HG03342 (cell line): Measurements from ENCODE around the gene COL4A3.
A peak's percentile ranks its signal among the peaks of the same experiment; 100 is the strongest.
"Not testable (repeated sequence)": the region's sequence is repeated elsewhere in the genome, so short reads cannot be mapped to it uniquely, and the experiment has no call there.

Experiments
- ATAC-seq: cut with Tn5 transposase; IDR thresholded peaks from one replicate; pipeline ENCODE4 v1.9.1; 2021; ENCODE audit warnings: mild to moderate bottlenecking, moderate library complexity; ENCODE audit not compliant: unreplicated experiment

The COL4A3 gene

DNA sequence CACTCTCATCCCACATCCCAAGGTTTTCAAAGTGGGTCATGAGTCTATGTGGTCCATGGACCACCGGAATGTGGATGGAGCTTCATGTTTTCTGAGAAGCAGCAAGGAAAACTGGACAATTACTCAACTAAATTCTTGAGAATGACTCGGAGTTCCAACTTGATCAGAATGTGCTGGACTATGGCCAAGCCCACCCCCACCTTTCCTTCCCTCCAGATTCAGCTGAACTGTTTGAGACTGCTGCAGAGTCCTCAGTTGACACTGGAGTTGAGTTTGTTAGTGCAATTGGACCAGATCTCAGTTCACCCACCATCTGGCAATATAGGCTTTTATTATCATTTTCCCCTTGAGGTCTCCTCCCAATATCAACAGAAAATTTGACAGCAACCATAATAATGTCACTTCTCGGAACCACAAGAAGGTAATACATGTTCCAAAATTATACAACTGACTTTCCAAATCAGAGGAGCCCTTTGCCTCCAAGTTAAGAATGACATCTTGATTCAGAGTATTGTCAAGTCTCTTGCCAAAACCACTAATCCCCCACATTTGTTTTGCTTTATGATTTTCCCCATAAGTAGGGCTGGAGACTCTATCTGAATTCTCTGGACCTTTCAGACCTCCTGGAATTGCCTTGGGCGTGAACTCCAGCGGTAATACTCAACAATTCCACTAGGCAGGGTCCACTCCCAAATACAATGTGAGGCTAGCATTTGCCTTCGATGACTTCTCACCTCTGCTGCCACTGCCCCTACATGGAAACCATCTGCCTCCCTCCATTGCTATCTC is 9.2 kb upstream of the COL4A3 start:
- ATAC-seq, result no peak

GRCh38 chr2:227160164-227160563 is 4.3 kb upstream of the COL4A3 start:
- ATAC-seq, result no peak

GRCh38 chr2:227161947-227162346 is 2.5 kb upstream of the COL4A3 start:
- ATAC-seq, result no peak

DNA sequence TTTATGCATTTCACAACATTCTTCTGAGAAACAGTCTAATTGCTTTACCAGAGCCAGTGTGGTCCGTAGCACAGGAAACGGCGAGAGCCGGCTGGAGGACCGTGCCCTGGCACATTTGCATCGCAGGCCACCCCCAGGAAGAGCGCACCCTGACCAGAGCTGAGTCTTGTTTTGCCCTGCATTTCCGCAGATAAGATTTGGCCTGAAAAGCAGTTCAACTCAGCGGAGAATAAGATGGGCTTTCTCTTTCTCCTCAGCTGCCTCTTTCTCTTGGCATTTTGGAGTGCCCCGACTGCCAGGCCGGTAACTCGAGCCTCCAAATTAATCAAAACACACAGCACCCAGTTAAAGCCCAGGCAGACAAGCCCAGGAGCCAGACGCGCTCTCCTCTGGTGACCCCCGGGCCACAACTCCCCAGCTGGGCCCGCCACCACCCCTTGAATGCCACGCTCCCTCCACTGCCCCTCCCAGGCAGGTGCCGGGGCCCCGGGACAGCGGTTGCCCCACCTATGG is 883 bp upstream of the COL4A3 start:
- ATAC-seq, result peak; percentile 65

DNA sequence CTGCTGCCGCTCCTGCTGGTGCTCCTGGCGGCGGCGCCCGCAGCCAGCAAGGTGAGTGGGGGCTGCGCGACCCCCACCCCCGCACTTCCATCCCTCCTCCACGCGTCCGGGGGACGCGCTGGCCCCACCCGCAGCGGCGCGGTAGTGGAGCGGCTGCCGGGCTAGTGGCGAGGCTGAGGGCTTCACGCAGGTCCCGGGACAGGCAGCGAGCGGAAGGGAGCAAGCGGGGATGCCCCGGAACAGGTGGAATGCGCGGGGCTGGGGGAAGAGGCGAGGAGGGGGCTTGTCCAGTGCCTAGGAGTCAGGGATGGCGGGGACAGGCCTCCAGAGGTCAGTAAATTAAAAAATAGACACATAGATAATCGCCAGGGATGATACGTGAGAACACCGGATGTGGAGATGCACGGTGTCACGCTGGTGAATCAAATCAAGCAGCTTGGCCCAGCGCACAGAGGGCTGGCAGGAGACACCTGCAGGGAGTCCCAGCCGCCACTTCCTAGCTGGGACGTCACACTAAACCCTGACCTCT is 403 bp downstream of the COL4A3 start:
- peak; percentile 72 for ATAC-seq

- not testable (repeated sequence) for ATAC-seq
Observed at GRCh38 chr2:227171779-227172178, 7.4 kb downstream of the COL4A3 start.

GRCh38 chr2:227177592-227178336 is 13.3 kb downstream of the COL4A3 start:
- no peak for ATAC-seq

DNA sequence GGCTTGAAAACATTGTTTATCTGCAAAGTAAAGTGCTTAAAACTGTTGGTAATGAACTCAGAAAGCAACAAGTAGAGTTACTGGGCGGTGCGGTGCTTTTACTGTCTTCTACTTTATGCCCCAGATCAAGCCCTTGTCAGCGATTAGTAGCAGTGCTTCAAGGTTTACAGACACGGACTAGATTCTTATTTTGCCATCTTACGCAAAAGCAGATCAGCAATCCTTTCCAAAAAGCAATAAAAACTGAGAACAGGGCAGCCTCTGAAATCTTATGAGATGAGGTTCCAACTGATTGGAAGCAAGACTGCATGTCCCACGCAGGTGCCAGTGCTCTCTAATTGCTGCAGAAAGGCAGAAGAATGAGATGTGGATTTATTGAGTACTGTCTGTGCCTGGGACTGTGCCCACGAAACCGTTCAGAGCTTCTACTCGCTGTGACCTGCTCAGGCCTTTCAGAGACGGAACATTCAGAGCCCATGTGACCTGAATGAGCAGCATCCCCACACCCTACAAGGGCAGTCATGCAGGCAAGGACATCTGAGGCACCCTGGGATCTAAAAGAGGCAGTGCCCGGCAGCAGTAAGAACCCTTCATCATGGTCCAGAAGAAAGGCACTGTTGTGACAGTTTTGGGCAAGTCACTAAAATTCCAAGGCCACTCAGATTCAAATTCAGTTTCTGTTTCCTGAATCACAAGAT is 15.7 kb downstream of the COL4A3 start:
- no peak for ATAC-seq

DNA sequence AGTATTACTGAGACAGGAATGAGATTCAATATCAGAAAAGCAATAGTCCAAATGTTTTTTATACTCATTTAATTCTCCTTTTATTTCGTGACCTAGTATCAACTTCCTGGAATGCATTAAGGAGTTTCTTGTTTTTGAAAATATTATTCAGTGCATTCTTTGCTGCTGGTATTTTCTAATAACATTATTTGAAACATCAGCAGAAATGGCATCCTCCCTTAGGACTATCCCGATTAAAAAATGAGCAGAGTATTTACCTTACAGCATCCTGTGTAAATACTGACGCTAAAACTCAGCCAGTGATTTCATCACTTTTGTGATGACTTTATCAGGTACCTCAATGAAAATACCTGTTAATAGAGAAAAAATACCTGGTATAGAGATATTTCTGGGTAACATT is 16.3 kb downstream of the COL4A3 start:
- no peak for ATAC-seq

- ATAC-seq, result no peak
Observed at GRCh38 chr2:227182765-227183164, 18.3 kb downstream of the COL4A3 start.

GRCh38 chr2:227183657-227184367 is 19.4 kb downstream of the COL4A3 start:
- no peak for ATAC-seq

DNA sequence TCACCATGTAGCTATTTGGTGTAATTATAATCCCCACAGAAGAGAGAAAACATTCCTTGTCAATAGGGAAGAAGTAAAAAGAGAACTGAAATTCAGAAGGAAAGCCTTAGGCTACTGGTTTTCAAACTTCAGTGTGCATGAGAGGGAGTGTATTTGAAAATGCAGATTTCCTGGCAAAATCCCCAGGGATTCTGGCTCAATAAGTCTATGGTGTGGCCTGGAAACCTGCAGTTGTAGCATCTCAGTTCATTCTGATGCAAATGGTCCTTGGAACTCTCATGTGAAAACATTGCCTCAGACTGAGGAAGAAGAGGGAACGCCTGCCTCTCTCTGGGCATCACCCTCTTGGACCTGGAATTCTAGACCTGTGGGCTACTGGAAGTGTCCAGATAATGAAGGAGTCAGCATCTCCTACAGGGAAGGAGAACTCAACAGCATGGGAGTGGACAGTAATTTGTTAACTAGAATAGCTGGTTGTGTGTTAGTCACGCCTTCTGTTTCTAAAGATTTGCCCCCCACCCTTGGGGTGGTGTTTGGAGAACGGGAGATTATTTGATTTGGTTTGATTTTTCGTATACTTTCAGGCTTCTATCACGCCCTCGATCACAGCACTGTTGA is 21.3 kb downstream of the COL4A3 start:
- ATAC-seq, result no peak

GRCh38 chr2:227186751-227187150 is 22.3 kb downstream of the COL4A3 start:
- no peak for ATAC-seq

- ATAC-seq, result peak; percentile 94
Observed at GRCh38 chr2:227188292-227188691, 23.9 kb downstream of the COL4A3 start.

GRCh38 chr2:227191367-227191766 is 26.9 kb downstream of the COL4A3 start:
- ATAC-seq, result no peak

GRCh38 chr2:227192491-227192890 is 28.1 kb downstream of the COL4A3 start:
- no peak for ATAC-seq

DNA sequence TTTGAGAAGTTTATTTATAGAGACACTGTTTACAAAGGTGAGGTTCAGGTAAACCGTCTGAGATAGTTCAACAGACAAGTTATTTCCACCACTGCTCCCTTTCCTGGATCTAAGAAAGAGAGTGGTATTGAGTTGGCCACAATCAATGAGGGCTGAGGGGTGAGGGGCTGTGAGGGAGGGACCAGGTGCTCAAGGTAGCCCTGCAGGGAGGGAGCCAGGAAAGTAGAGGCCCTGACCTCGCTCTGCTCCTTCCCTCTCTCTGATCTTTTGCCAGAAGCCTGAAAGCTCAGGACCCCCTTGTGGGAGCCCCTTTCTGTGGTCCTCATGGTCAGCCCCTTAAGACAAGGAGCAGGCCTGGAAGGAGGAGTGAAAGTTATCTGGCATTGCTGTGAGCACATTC is 29.8 kb downstream of the COL4A3 start:
- ATAC-seq, result no peak

- no peak for ATAC-seq
Observed at GRCh38 chr2:227198866-227199265, 34.4 kb downstream of the COL4A3 start.

DNA sequence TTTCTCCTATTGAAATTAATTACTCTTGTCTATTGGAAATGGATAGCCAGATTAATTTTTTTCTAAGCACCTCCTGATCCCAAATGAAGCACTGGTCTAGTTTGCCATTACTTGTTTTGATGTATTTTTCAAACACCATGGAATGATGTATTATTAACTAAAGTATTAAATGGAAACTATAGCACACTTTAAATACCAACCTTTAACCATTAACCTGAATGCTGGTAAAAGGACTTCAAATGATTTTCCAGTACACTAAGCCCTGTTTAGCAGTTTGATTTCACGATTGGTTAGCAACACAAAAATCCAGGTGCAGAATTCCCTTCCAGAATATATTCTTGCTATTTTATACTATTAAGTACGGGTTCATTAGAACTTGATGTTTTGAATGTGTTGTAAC is 37.3 kb downstream of the COL4A3 start:
- ATAC-seq, result no peak

GRCh38 chr2:227204452-227204851 is 40.0 kb downstream of the COL4A3 start:
- no peak for ATAC-seq
